ENCODE measurements around the gene PUS1.
A peak's percentile ranks its signal among the peaks of the same experiment; 100 is the strongest.
"Not testable (repeated sequence)": the region's sequence is repeated elsewhere in the genome, so short reads cannot be mapped to it uniquely, and the experiment has no call there.

PUS1 gene

GRCh38 chr12:131928711-131929580 is at the start of gene PUS1:
PUS1 (plus strand) TSS chr12:131929276; CDS start chr12:131929723, 447 bp downstream.
- Mint-ChIP-seq H3K27me3 (peaks cover 9% of the 10 kb centered on the region), H3K9me3 (no peaks in the 10 kb centered on the region), H3K36me3 (ENCODE audit: low read depth) (peaks cover 33% of the 10 kb centered on the region), H3K27ac (peak within 1 kb of the TSS; percentile 94), H3K4me1 (ENCODE audit: low read depth) (peaks cover 18% of the 10 kb centered on the region), H3K4me3 (peak within 1 kb of the TSS; percentile 98)
- intact Hi-C loops (cut with micrococcal nuclease): loop anchor here (1.0 to 2.0 kb wide), 2 partner anchors 20 to 34 kb away; partner anchors contain the start of genes EP400 and ULK1

GRCh38 chr12:131882804-131883520 is 46.1 kb upstream of the PUS1 start:
- intact Hi-C loops (cut with micrococcal nuclease): no loop called here
- H3K27me3 Mint-ChIP-seq: no peaks in the 10 kb centered on the region
- H3K4me3 Mint-ChIP-seq: peak overlapping the region; percentile 68
- peak overlapping the region; percentile 87 for H3K27ac Mint-ChIP-seq
- H3K9me3 Mint-ChIP-seq: peaks cover 12% of the 10 kb centered on the region
- H3K4me1 Mint-ChIP-seq (ENCODE audit: low read depth): peaks cover 73% of the 10 kb centered on the region
- H3K36me3 Mint-ChIP-seq (ENCODE audit: low read depth): peaks cover 5% of the 10 kb centered on the region

GRCh38 chr12:131883521-131883900 is 45.6 kb upstream of the PUS1 start:
- Mint-ChIP-seq H3K36me3 (ENCODE audit: low read depth) (peaks cover 5% of the 10 kb centered on the region), H3K27ac (peak overlapping the region; percentile 87), H3K4me1 (ENCODE audit: low read depth) (peaks cover 67% of the 10 kb centered on the region), H3K27me3 (peaks cover 1% of the 10 kb centered on the region), H3K4me3 (peak overlapping the region; percentile 68), H3K9me3 (peaks cover 12% of the 10 kb centered on the region)
- intact Hi-C loops (cut with micrococcal nuclease): no loop called here

DNA sequence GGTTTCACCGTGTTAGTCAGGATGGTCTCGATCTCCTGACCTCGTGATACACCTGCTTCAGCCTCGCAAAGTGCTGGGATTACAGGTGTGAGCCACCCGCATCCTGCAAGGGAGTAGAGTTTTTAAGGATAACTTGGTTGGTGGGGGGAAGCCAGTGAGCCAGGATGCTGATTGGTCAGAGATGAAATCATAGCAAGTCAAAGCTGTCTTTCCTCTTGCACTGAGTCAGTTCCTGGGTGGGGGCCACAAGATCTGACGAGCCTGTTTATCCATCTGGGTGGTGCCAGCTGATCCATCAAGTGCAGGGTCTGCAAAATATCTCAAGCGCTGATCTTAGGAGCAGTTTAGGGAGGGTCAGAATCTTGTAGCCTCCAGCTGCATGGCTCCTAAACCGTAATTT is 44.0 kb upstream of the PUS1 start:
- Mint-ChIP-seq H3K27me3 (peaks cover 13% of the 10 kb centered on the region), H3K4me1 (ENCODE audit: low read depth) (peaks cover 57% of the 10 kb centered on the region), H3K9me3 (peaks cover 12% of the 10 kb centered on the region)
- H3K27ac Mint-ChIP-seq; H3K36me3 Mint-ChIP-seq (ENCODE audit: low read depth); intact Hi-C loops (cut with micrococcal nuclease); H3K4me3 Mint-ChIP-seq: not testable (repeated sequence)

DNA sequence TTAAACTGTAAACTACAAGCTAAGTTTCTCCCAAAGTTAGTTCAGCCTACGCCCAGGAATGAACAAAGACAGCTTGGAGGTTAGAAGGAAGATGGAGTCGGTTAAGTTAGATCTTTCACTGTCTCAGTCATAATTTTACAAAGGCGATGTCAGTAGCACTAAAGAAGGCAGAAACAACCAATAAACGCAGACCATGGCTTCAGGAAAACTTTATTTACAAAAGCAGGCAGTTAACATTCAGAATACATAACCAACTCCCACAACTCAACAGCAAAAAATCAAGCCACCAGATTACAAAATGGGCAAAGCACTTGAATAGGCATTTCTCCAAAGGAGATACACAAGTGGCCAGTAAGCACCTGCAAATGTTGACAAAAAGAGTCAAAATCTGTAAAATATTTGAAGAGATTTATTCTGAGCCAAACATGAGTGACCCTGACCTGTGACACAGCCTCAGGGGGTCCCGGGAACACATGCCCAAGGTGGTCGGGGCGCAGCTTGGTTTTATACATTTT is 43.5 kb upstream of the PUS1 start:
- H3K4me3 Mint-ChIP-seq: no peak overlapping the region
- H3K4me1 Mint-ChIP-seq (ENCODE audit: low read depth): peaks cover 52% of the 10 kb centered on the region
- H3K27ac Mint-ChIP-seq: no peak overlapping the region
- H3K36me3 Mint-ChIP-seq (ENCODE audit: low read depth): peaks cover 5% of the 10 kb centered on the region
- intact Hi-C loops (cut with micrococcal nuclease): no loop called here
- peaks cover 14% of the 10 kb centered on the region for H3K27me3 Mint-ChIP-seq
- H3K9me3 Mint-ChIP-seq: peaks cover 12% of the 10 kb centered on the region

GRCh38 chr12:131891722-131892121 is 37.4 kb upstream of the PUS1 start:
- H3K4me3 Mint-ChIP-seq, H3K27ac Mint-ChIP-seq, H3K9me3 Mint-ChIP-seq: not testable (repeated sequence)
- H3K27me3 Mint-ChIP-seq: peaks cover 14% of the 10 kb centered on the region
- peaks cover 13% of the 10 kb centered on the region for H3K36me3 Mint-ChIP-seq (ENCODE audit: low read depth)
- intact Hi-C loops (cut with micrococcal nuclease): loop anchor here (10.0 kb wide), 1 partner anchor 57 kb away; no protein-coding TSS in a partner anchor
- H3K4me1 Mint-ChIP-seq (ENCODE audit: low read depth): peaks cover 23% of the 10 kb centered on the region

DNA sequence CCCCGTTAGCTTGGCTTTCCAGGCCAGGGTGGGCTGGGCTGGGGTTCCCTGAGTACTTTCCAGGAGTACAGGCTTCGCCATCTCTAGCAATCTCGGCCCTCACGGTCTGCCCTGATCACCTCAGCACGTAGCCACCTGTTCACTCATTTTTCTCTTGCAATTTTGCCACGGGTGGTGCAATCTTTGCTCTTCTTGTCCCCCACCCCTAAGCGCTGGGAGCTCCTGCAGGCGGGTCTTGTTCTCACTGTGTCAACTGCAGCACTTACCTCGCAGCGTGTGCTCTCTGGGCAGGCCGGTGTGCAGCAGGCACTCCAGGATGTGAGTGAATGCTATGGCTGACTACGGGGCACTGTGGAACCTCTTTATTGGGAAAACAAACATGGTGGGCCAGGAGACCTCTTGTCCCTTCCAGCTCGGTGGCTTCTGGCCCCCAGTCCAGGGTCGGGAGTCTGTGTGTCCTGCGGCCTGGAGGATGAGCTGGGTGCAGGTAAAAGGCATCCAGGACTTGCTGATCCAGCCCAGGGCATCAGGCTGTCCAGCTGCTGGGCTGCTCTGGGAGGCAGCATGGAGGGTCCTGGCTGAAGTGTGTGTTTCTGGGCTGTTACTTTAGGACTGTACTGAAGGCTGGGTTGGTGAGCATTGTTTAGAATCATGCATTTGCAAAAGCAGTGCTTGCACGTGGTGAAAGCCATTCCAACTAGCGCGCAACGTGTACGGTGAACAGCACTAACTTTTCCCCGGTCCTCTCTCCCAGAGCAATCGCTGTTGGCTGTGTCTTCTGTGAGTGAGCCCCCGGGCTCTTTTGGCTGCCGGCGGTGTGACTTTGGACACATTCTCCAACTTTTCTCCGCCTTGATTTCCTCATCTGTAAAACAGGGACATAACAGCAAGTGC is 36.1 kb upstream of the PUS1 start:
- Mint-ChIP-seq H3K4me3 (no peak overlapping the region), H3K9me3 (no peaks in the 10 kb centered on the region), H3K27ac (no peak overlapping the region), H3K27me3 (peaks cover 14% of the 10 kb centered on the region), H3K4me1 (ENCODE audit: low read depth) (peaks cover 32% of the 10 kb centered on the region), H3K36me3 (ENCODE audit: low read depth) (peaks cover 25% of the 10 kb centered on the region)
- intact Hi-C loops (cut with micrococcal nuclease): loop anchor here (10.0 kb wide), 1 partner anchor 58 kb away; no protein-coding TSS in a partner anchor

- intact Hi-C loops (cut with micrococcal nuclease): loop anchor here (2.0 to 10.0 kb wide), 3 partner anchors 15 to 59 kb away; partner anchors contain the start of gene PUS1
- Mint-ChIP-seq H3K27me3 (peaks cover 12% of the 10 kb centered on the region), H3K27ac (peak overlapping the region; percentile 87), H3K9me3 (no peaks in the 10 kb centered on the region), H3K4me1 (ENCODE audit: low read depth) (peaks cover 32% of the 10 kb centered on the region), H3K4me3 (peak overlapping the region; percentile 71), H3K36me3 (ENCODE audit: low read depth) (peaks cover 33% of the 10 kb centered on the region)
Measured at GRCh38 chr12:131893605-131894312, 35.3 kb upstream of the PUS1 start.

DNA sequence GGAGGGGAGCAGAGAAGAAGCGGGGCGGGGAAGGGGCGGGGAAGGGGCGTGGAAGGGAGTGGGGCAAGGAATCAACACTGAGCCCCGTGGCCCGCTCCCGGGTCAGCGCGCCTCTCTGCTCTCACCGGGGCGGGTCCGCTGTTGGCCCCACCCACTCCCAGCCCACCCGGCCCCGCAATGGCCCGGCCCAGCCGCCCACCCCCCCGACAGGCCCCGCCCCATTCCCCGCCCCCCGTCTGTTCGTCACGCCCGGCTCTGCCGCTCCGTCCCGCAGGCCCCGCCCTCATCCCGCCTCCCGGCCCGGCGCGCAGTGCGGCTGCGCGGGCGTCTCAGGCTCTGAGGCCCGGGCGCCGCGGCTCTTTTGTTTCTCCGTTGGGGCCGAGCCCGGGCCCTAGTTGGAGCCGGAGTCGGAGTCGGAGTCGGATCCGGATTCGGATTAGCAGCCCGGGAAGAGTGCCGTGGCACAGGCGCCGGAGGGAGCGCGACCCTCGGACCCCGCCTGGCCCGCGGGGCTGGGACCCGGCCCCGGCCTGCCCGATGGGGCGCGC is 34.7 kb upstream of the PUS1 start, which contains the start of gene ULK1:
Gene ULK1, plus strand, starts transcription at position 310 of the 548 bp plus-strand sequence. CDS start 380 bp downstream, outside the sequence.
- intact Hi-C loops (cut with micrococcal nuclease): loop anchor here (2.0 to 10.0 kb wide), 3 partner anchors 16 to 60 kb away; partner anchors contain the start of gene PUS1
- H3K36me3 Mint-ChIP-seq (ENCODE audit: low read depth): peaks cover 33% of the 10 kb centered on the region
- peak within 1 kb of the TSS; percentile 87 for H3K27ac Mint-ChIP-seq
- H3K9me3 Mint-ChIP-seq: no peaks in the 10 kb centered on the region
- H3K27me3 Mint-ChIP-seq: peaks cover 6% of the 10 kb centered on the region
- peak within 1 kb of the TSS; percentile 83 for H3K4me3 Mint-ChIP-seq
- H3K4me1 Mint-ChIP-seq (ENCODE audit: low read depth): peaks cover 27% of the 10 kb centered on the region

DNA sequence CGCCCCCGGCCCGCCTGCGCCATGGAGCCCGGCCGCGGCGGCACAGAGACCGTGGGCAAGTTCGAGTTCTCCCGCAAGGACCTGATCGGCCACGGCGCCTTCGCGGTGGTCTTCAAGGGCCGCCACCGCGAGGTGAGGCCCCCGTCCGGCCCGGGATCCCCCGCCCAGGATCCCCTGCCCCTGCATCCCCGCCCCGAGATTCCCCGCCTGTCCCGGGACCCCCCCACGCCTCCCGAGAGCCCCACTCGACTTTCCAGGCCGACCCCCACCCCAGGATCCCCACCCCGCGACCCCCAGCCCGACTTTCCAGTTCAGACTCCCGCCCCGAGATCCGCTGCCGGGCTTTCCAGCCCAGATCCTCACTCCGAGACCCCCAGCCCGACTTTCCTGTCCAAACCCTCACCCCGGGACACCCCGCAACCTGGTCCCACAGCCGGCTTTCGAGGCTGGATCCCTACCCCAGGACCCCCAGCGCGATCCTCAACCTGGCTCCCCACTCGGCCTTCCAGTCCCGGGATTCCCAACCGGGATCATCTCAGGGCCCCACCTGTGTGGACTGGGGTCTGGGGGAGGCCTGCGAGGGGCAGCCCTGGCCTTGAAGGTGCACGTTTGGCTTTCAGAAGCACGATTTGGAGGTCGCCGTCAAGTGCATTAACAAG is 34.0 kb upstream of the PUS1 start:
- Mint-ChIP-seq H3K27ac (peak overlapping the region; percentile 87), H3K4me1 (ENCODE audit: low read depth) (peaks cover 26% of the 10 kb centered on the region), H3K36me3 (ENCODE audit: low read depth) (peaks cover 38% of the 10 kb centered on the region), H3K4me3 (peak overlapping the region; percentile 83), H3K27me3 (peaks cover under 1% of the 10 kb centered on the region), H3K9me3 (no peaks in the 10 kb centered on the region)
- intact Hi-C loops (cut with micrococcal nuclease): loop anchor here (2.0 to 10.0 kb wide), 5 partner anchors 16 to 60 kb away; partner anchors contain the start of genes EP400 and PUS1

- peaks cover 26% of the 10 kb centered on the region for H3K4me1 Mint-ChIP-seq (ENCODE audit: low read depth)
- H3K9me3 Mint-ChIP-seq: no peaks in the 10 kb centered on the region
- intact Hi-C loops (cut with micrococcal nuclease): loop anchor here (2.0 to 10.0 kb wide), 5 partner anchors 17 to 61 kb away; partner anchors contain the start of genes EP400 and PUS1
- peaks cover 43% of the 10 kb centered on the region for H3K36me3 Mint-ChIP-seq (ENCODE audit: low read depth)
- H3K4me3 Mint-ChIP-seq: peak overlapping the region; percentile 83
- H3K27me3 Mint-ChIP-seq: no peaks in the 10 kb centered on the region
- peak overlapping the region; percentile 87 for H3K27ac Mint-ChIP-seq
Measured at GRCh38 chr12:131895640-131896079, 33.4 kb upstream of the PUS1 start.

All from dendritic cell treated with granulocyte-macrophage colony-stimulating factor and Interleukin-4, amounts not matched to agents 40 ng/mL and 50 ng/mL, for 4 days (primary cell).